Fibroblast of the aortic adventitia (primary cell): Measurements from ENCODE around the gene POP4. TPM values are rescaled to one million over a fixed set of nuclear protein-coding genes. Genes with fewer than 3 reads are reported as not detected.

ENCODE experiments used
- DNase-seq: peaks from one replicate; pipeline ENCODE4 v3.0.0-alpha.2; 2010; ENCODE audit warnings: low read depth
- H3K4me3 ChIP-seq: 2 replicates; pipeline ENCODE4 v1.5.1; 2011; ENCODE audit warnings: low read depth, mild to moderate bottlenecking, control low read depth, low read length, moderate library complexity
- CTCF ChIP-seq: IDR thresholded peaks from 2 replicates; pipeline ENCODE4 v1.5.1; 2011; ENCODE audit warnings: mild to moderate bottlenecking, low read length, control low read depth, inconsistent platforms; ENCODE audit not compliant: insufficient read depth
- total RNA-seq: library from RNA; depleted of rRNA; stranded (reverse); fragments of >200 nt; gene quantifications from 2 replicates; pipeline ENCODE4 v1.2.3, GENCODE V29; 2012; ENCODE audit warnings: low replicate concordance

POP4 gene
- total RNA-seq, 1 donor: 76.6 TPM

DNA sequence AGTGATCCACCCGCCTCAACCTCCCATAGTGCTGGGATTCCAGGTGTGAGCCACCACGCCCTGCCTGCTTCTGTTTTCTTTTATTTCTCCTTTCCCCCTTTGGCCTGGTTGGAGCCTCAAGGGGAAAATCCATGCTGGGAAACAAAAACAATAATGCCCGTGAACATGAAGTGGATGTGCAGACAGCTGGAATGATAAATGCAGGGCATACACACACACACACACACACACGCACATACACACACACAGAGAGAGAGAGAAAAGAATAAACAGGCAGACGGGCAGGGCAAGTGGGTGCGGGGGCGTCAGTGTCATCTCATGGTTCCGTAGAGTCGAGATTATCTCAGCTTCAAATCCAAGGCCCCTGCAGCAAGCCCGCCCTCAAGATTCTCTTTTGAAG is 54.8 kb downstream of the POP4 start:
- no peak for TF ChIP-seq CTCF
- DNase-seq: no peak
- H3K4me3 ChIP-seq: no peak overlapping the region

DNA sequence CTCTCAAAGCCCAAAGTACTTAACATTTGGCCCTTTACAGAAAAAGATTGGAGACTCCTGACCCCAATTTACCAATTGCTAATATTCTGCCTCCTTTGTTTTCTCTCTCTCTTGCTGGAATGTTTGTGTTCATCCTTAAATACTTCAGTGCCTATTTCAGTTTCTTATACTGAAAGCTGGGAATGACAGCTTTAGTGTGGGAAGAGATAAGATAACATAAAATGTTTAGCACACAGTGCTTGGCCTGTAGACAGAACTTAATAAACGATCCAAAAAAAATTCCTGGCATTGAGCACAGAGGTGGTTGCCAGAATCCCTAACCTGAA is 56.2 kb downstream of the POP4 start:
- TF ChIP-seq CTCF: no peak
- H3K4me3 ChIP-seq: peak overlapping the region; percentile 25
- DNase-seq: no peak

DNA sequence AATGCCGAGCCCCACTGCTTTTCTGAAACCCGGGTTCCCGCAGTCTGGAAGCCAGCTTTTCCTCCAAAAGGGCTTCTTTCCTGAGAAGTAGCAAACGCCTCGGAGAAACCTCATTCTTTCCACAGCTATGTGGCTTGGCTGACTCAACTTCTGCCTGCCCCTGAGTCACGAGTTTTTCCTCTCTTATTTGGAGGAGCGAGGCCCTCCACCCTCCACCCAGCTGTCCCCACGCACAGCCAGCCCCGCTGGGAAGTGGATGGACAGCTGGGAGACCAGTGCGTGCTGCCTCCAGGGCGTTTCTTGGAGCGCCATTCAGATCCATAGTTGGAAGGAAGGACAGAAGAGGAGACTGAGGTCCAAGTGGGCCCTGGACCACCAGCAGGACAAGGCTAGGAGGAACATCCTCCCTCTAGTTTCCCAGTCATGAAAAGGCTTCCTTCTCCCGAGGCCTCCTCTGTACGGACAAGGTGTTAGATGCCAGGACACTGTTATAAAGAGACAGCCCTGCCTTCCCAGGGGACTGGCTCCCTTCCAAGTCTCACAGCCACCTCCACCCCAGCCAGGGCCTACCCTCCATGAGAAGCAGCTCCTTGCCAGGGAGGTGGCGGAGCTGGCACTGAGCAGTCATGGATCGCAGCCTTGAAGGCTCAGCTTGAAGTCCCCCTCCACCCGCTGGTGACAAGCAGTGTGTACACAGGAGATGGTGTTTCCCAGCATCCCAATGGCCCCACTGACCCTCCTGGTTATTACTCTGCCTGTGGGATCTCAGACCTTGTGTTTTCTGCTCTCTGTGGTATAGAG is 56.7 kb downstream of the POP4 start:
- DNase-seq: peak; percentile 99
- TF ChIP-seq CTCF: no peak
- no peak overlapping the region for H3K4me3 ChIP-seq

DNA sequence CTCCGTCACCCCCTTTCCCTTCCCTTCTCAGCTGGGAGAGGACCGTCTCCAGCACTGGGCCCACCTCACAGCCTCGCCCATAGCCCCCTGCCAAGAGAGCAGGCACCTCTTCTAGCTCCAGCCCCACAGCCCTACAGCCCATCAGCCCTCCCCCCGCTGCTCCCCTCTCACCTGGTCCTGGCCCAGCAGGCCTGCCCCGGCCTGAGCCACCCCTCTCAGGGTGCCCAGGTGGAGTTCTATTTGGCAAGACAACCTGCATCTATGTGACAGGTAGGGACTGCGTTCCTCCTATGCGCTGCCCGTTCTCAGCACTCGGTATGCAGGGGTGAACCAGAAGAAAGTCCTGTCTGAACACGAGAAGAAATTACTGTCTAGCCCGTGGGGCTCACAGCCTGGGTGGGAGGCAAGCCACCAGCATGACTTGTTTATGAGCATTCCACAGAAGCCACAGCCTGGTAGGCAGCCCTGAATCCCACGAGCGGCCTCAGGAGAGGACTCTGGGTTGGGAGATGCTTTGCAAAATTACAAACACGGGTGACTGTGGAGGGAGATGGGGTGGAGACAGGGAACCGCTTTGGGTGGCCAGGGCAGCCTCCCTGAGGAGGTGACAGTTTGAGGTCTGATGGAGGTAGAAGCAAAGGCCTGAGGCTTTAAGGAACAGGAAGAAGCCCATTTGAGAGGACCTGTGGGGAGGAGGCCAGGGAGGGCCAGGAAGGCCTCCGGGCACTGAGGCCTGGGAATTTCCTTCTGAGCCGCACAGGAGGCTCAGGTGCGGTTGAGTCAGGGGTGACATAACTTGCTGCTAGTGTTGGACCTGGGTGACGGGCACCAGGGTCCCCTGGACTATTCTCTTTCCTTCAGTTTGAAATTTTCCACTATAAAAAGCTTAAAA is 58.0 kb downstream of the POP4 start:
- DNase-seq: no peak
- H3K4me3 ChIP-seq: no peak overlapping the region
- no peak for TF ChIP-seq CTCF

- peak overlapping the region; percentile 64 for H3K4me3 ChIP-seq
- no peak for DNase-seq
- TF ChIP-seq CTCF: no peak
Measured at GRCh38 chr19:29664753-29665214, 58.7 kb downstream of the POP4 start.

DNA sequence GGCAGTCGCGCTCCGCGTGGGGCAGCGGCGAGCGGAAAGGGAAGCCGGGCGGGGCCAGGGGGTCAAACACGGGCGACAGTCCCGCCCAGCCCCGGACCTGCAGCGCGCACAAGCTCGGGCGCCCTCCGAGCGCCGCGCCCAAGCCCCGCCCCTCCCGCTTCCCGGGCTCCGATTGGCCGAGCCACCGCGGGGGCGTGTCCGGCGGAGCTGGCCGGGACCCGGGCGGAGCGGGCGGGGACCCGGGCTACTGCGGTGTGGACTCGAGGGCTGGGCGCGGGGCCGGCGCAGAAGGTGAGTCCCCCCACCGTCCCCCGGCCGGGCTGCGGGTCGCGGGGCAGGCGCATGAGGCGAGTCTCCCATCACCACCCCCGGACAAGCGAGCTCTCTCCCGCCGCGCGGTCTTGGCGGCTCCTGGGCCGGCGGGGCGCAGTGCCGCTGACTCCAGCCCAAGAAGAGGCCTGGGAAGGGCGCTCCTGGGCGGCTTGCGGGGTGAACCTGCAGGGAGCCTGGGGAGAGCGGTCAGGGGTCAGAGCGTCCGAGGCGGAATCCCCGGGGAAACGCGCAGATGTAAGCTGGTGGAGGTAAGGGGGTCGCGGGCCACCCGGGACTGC is 59.2 kb downstream of the POP4 start, which contains the start of gene PLEKHF1:
PLEKHF1 (plus strand) TSS at position 247 of the 611 bp plus-strand sequence. CDS start 8,379 bp downstream, outside the sequence.
- H3K4me3 ChIP-seq: peak within 1 kb of the TSS; percentile 92
- no peak for TF ChIP-seq CTCF
- peak; percentile 67 for DNase-seq
